ENCODE measurements around the gene SANBR. TPM values are rescaled to one million over a fixed set of nuclear protein-coding genes. Genes with fewer than 3 reads are reported as not detected.
A peak's percentile ranks its signal among the peaks of the same experiment; 100 is the strongest.

SANBR gene
- total and polyA plus RNA-seq, 2 of the 13 experiments (the other 11 are each of a cell fraction or from before 2014, with no cell fraction given): 9.8 to 20.9 TPM

- TF ChIP-seq ZUFSP (CRISPR knock-in tag; IDR thresholded peaks at IDR 0.05; ENCODE audit: borderline replicate concordance) (no peak), HNF1A (IDR thresholded peaks at IDR 0.05; ENCODE audit: low read depth) (no peak), HNF1A (CRISPR knock-in tag; IDR thresholded peaks at IDR 0.05; ENCODE audit: borderline replicate concordance) (peak; percentile 66), ZNF607 (CRISPR knock-in tag; IDR thresholded peaks at IDR 0.05; ENCODE audit: borderline replicate concordance) (no peak; the same call in 1 of the 2 replicates), CEBPB (IDR thresholded peaks at IDR 0.05; ENCODE audit: borderline replicate concordance, low read depth, low read length) (no peak), ZBTB40 (IDR thresholded peaks at IDR 0.05) (0 out of 2 replicates have a peak, but pooled peaks have one; percentile 23), ZBTB40 (CRISPR knock-in tag; IDR thresholded peaks at IDR 0.05) (peak; percentile 18; the same call in 1 of the 2 replicates), ZBTB14 (CRISPR knock-in tag; IDR thresholded peaks at IDR 0.05) (no peak), ZNF644 (CRISPR knock-in tag; IDR thresholded peaks at IDR 0.05; ENCODE audit: low read depth) (no peak)
These were observed 48.6 kb upstream of the SANBR start (continued) for GRCh38 chr2:61017003-61017555.
